MCF 10A (cell line): ENCODE data around the gene KCTD11. TPM values are rescaled to one million over a fixed set of nuclear protein-coding genes. Genes with fewer than 3 reads are reported as not detected.

Source experiments
- BruUV-seq: library from RNA; stranded (reverse); fragments of 400-500 nt; replicated peaks from 2 replicates; lab custom pipeline; 2021; lab: Mats Ljungman, UMichigan
- CTCF ChIA-PET: fragments of 300-600 bp; sonication (Branson Sonifier 250); formaldehyde crosslinking; extraction: SDS; loops from one replicate; lab custom pipeline; 2021; ENCODE audit warnings: antibody characterized with exemption, inconsistent platforms; lab: Yijun Ruan, JAX
- POLR2A ChIA-PET: fragments of 300-600, 350-650 bp; sonication (Branson Sonifier 250); formaldehyde crosslinking; extraction: SDS; loops from one replicate; lab custom pipeline; 2020; ENCODE audit warnings: antibody characterized with exemption, inconsistent platforms; lab: Yijun Ruan, JAX
- DNase-seq: peaks from one replicate; pipeline ENCODE4 v3.0.0-alpha.2; 2018; ENCODE audit not compliant: unreplicated experiment
- H3K27ac Mint-ChIP-seq: one replicate; pipeline ENCODE4 v1.8.0; 2022; ENCODE audit warnings: mild to moderate bottlenecking, low read depth, mixed read lengths; ENCODE audit not compliant: unreplicated experiment
- H3K27me3 Mint-ChIP-seq: one replicate; pipeline ENCODE4 v1.8.0; 2022; ENCODE audit warnings: mixed read lengths; ENCODE audit not compliant: insufficient read depth, unreplicated experiment
- H3K36me3 Mint-ChIP-seq: one replicate; pipeline ENCODE4 v1.8.0; 2022; ENCODE audit warnings: mild to moderate bottlenecking, moderate library complexity, mixed read lengths; ENCODE audit not compliant: insufficient read depth, unreplicated experiment
- H3K4me1 Mint-ChIP-seq: one replicate; pipeline ENCODE4 v1.8.0; 2022; ENCODE audit warnings: mixed read lengths; ENCODE audit not compliant: insufficient read depth, unreplicated experiment
- H3K4me3 Mint-ChIP-seq: one replicate; pipeline ENCODE4 v1.8.0; 2022; ENCODE audit warnings: mild to moderate bottlenecking, moderate library complexity, mixed read lengths; ENCODE audit not compliant: unreplicated experiment
- H3K9me3 Mint-ChIP-seq: one replicate; pipeline ENCODE4 v1.8.0; 2022; ENCODE audit warnings: mixed read lengths; ENCODE audit not compliant: unreplicated experiment
- intact Hi-C: fragments of 100-400 bp; cut with micrococcal nuclease; formaldehyde crosslinking; loops from 2 replicates; pipeline ENCODE4 v1.14.1; 2022
- total RNA-seq: library from RNA; stranded (reverse); gene quantifications from 2 replicates; pipeline ENCODE4 v1.2.3, GENCODE V29; 2022
- TF ChIP-seq, protein P1 (sequence below): fragments of 200-600 bp; IDR thresholded peaks from one replicate; pipeline ENCODE4 v1.8.0; 2022; ENCODE audit warnings: antibody characterized with exemption, mild to moderate bottlenecking; ENCODE audit not compliant: unreplicated experiment

Gene KCTD11
- total RNA-seq, 1 experiment from 2014 or later, result 10.1 TPM

DNA sequence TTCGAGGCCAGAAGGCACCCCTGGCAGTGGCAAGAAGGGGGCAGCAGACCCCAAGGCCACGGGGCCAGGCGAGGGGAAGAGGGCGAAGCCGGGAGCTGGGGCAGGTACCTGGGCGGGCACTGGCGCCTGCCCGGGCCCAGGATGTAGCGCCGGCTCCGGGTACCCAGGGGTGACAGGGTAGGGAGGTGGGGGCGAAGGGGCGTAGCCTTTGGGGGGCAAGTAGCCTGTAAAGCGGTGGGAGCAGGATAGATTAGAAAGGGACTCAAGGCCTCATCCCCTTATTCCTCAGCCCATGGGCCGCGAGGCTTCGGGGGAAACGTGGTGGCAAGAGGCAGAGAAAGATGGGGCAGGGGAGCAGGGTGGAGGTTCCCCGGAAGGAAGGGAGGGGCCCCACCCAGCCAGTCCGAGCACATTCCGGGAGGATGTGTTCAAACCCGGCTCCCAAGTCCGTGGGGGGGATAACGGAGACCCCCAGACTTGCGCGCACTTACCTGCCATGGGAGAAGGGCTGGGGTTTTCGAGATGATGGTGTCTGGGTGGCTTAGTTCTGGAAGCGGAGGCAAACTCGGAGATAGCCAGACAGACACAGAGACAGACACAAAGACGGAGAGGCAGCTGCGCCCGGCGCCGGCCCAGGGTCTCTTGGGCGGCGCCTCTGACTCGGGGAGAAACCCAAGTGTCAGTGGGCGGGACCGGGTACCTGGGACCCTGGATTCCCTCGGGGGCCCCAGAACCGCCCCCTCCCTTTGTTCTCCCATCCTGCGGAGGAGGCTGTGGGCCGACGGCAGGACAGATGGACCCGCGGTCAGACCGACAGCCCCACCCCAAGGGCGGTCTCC, 41.9 kb downstream of the KCTD11 start:
- TSS peak; percentile 17 for BruUV-seq
- TF ChIP-seq, protein P1, sequence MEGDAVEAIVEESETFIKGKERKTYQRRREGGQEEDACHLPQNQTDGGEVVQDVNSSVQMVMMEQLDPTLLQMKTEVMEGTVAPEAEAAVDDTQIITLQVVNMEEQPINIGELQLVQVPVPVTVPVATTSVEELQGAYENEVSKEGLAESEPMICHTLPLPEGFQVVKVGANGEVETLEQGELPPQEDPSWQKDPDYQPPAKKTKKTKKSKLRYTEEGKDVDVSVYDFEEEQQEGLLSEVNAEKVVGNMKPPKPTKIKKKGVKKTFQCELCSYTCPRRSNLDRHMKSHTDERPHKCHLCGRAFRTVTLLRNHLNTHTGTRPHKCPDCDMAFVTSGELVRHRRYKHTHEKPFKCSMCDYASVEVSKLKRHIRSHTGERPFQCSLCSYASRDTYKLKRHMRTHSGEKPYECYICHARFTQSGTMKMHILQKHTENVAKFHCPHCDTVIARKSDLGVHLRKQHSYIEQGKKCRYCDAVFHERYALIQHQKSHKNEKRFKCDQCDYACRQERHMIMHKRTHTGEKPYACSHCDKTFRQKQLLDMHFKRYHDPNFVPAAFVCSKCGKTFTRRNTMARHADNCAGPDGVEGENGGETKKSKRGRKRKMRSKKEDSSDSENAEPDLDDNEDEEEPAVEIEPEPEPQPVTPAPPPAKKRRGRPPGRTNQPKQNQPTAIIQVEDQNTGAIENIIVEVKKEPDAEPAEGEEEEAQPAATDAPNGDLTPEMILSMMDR, result no peak
- intact Hi-C loops, result loop anchor here (2.0 kb wide), 1 partner anchor 41 kb away; the partner anchor contains the start of gene TMEM102
- H3K36me3 Mint-ChIP-seq, result peaks cover 30% of the 10 kb centered on the region
- no peaks in the 10 kb centered on the region for H3K27me3 Mint-ChIP-seq
- DNase-seq, result peak; percentile 33
- H3K27ac Mint-ChIP-seq, result no peak overlapping the region
- POLR2A ChIA-PET, result interaction anchor here (0.7 to 2.4 kb wide), 9 partner anchors 8 to 682 kb away, joined by 3 to 17 read pairs (median 4); partner anchors contain the start of genes TMEM102, TMEM256 and TMEM95
- CTCF ChIA-PET, result interaction anchor here (0.6 to 1.3 kb wide), 4 partner anchors 33 to 295 kb away, joined by 3 to 4 read pairs (median 4); no protein-coding TSS in a partner anchor
- peak overlapping the region; percentile 81 for H3K4me3 Mint-ChIP-seq
- H3K4me1 Mint-ChIP-seq, result peaks cover 6% of the 10 kb centered on the region
- H3K9me3 Mint-ChIP-seq, result no peaks in the 10 kb centered on the region

DNA sequence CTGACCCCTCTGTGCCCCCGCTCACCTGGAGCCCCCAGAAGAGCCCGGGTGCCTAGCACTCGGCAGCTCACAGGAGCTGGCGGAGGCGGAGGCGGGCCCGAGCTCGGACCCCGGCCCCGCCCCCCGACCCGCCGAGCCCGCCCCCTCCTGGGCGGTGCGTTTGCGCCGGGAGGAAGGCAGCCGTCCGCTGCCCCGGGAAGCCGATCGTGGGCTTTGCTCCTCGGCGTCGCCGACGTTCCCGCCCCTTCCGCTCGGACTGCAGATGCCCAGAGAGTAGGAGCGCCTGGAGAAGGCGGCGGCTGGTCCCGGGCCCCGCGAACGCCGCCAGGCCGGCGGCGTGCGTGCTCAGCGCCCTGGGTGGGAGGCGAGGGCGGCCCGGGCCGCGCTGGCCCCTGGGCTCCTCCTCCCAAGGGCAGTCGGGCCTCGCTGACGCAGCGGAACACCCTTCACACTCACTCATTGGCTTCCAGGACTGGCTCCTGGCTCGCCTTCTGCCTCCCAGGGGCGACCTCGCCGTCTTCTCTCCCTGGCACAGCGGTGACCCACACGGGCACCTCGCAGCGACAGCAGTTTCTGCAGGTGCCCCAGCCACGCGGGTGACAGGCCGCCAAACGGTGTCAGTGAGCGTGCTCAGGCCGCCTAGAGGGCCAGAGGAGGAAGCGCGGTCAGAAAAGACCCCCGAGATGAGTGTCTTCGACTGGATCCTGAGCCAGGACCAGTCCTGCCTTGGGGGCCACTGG, 42.7 kb downstream of the KCTD11 start, which contains the start of gene PLSCR3:
Gene PLSCR3 (minus strand): TSS at position 74 of the 740 bp plus-strand sequence. CDS start 415 bp downstream, outside the sequence.
- Mint-ChIP-seq H3K27me3 (no peaks in the 10 kb centered on the region), H3K36me3 (peaks cover 22% of the 10 kb centered on the region), H3K9me3 (no peaks in the 10 kb centered on the region), H3K4me1 (peaks cover 6% of the 10 kb centered on the region), H3K4me3 (peak within 1 kb of the TSS; percentile 81), H3K27ac (peak within 1 kb of the TSS; percentile 68)
- BruUV-seq, result no TSS peak
- POLR2A ChIA-PET, result interaction anchor here (0.6 to 2.4 kb wide), 8 partner anchors 9 to 89 kb away, joined by 3 to 17 read pairs (median 4); partner anchors contain the start of genes TMEM102, TMEM256 and TMEM95
- CTCF ChIA-PET, result interaction anchor here (1.0 to 1.6 kb wide), 4 partner anchors 10 to 42 kb away, joined by 3 to 4 read pairs (median 4); partner anchors contain the start of gene TMEM256
- intact Hi-C loops, result loop anchor here (2.0 kb wide), 1 partner anchor 40 kb away; the partner anchor contains the start of gene TMEM102
- TF ChIP-seq, protein P1, result peak; percentile 29
- DNase-seq, result peak; percentile 83

DNA sequence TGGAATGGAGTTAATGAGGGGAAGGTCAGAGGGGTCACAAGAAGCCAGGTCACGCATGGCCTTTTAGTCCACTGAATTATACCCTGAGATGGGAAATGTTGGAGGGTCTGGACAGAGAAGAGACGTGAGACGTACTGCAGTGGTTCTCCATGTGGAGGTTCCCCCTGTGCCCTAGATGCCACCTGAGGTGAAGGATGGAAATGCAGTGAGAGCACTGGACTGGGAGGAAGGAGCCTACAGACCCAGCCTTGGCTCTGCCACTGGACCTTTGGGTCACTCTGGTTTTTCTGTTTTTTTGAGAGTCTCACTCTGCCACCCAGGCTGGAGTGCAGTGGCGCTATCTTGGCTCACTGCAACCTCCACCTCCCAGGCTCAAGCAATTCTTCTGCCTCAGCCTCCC, 44.2 kb downstream of the KCTD11 start:
- ChIA-PET POLR2A (interaction anchor here (1.0 kb wide), 1 partner anchor 40 kb away, joined by 3 read pairs; no protein-coding TSS in a partner anchor), CTCF (interaction anchor here (1.6 kb wide), 1 partner anchor 8 kb away, joined by 3 read pairs; the partner anchor contains the start of gene TMEM256)
- peaks cover 7% of the 10 kb centered on the region for H3K36me3 Mint-ChIP-seq
- H3K27me3 Mint-ChIP-seq, result no peaks in the 10 kb centered on the region
- DNase-seq, result no peak
- no peak overlapping the region for H3K4me3 Mint-ChIP-seq
- no TSS peak for BruUV-seq
- intact Hi-C loops, result no loop called here
- TF ChIP-seq, protein P1, result no peak
- peak overlapping the region; percentile 21 for H3K27ac Mint-ChIP-seq
- peaks cover 6% of the 10 kb centered on the region for H3K4me1 Mint-ChIP-seq
- H3K9me3 Mint-ChIP-seq, result no peaks in the 10 kb centered on the region
